ENCODE results near the gene APOL3.
"Not testable (repeated sequence)": the region's sequence is repeated elsewhere in the genome, so short reads cannot be mapped to it uniquely, and the experiment has no call there.

APOL3 gene

DNA sequence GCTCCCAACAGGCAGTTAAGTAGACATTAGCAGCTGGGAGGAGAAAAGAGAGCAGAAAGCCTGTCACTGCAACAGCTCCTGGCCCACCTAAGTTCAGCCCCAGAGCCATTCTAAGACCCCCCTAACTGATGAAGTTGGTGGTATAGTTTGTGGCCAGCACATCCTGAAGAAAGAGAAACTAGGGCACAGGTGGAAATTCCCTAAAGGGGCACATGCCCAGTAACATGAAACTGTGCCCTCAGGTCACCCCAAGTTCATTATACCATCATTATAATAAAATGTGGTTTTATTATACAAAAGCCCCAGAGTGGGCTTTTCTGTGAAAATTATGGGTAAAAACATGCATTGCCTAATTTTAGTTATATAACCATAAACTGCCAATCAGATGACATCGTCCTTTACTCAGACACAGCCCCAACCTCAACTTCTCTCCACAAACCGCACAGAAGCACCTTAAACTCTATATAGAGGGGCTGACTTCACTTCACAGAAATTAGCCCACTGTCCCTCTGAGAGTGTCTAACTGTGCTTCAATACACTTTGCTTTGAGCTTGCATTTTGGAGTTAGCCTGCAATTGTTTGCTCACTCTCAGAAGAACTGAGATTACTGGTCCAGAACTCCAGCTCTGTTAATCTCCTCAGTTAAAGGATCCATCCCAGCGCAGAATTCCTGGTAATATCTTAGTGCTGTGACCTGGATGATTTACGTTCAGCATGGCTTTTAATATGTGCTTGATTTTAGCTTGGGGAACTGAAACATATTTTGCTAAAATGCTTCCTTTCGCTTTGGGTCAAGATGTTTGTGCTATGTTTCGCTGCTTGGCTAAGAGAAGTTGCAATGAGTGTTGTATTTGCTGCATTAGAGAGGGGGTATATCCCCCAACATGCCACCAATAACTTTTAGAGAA, 1.8 kb upstream of the APOL3 start:
- Histone ChIP-seq H3K36me3 (replicated peaks) (no peaks in the 10 kb centered on the region), H3K4me1 (no peaks in the 10 kb centered on the region), H3K9me3 (no peaks in the 10 kb centered on the region), H3K4me3 (no peak overlapping the region), H3K27me3 (ENCODE audit: low read depth) (peaks cover 21% of the 10 kb centered on the region)
- in situ Hi-C loops (cut with MboI; ENCODE audit: low sequenced_read_pairs), result no loop called here
- no peak for DNase-seq (ENCODE audit: low spot score in 2 of 2)

DNA sequence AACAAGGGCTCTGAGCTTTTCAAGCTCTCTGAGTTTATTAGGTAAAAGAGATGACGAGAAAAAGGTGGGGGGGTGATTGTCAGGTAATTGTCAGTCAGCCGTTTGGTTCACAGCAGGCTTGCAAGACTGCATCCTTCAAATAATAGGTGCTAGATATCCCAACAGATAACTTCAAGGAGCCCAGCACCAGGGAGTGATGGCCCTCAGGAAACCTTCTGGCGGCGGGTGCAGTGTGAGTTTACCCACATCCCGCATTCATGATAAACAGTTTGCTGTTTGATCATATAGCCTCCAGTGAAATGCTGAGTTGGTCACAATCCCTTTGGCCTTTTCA, 1.2 kb upstream of the APOL3 start:
- H3K27me3 ChIP-seq (ENCODE audit: low read depth), result peaks cover 21% of the 10 kb centered on the region
- H3K4me3 ChIP-seq; in situ Hi-C loops (cut with MboI; ENCODE audit: low sequenced_read_pairs); H3K9me3 ChIP-seq; DNase-seq (ENCODE audit: low spot score in 2 of 2); H3K4me1 ChIP-seq; H3K36me3 ChIP-seq (replicated peaks): not testable (repeated sequence)

DNA sequence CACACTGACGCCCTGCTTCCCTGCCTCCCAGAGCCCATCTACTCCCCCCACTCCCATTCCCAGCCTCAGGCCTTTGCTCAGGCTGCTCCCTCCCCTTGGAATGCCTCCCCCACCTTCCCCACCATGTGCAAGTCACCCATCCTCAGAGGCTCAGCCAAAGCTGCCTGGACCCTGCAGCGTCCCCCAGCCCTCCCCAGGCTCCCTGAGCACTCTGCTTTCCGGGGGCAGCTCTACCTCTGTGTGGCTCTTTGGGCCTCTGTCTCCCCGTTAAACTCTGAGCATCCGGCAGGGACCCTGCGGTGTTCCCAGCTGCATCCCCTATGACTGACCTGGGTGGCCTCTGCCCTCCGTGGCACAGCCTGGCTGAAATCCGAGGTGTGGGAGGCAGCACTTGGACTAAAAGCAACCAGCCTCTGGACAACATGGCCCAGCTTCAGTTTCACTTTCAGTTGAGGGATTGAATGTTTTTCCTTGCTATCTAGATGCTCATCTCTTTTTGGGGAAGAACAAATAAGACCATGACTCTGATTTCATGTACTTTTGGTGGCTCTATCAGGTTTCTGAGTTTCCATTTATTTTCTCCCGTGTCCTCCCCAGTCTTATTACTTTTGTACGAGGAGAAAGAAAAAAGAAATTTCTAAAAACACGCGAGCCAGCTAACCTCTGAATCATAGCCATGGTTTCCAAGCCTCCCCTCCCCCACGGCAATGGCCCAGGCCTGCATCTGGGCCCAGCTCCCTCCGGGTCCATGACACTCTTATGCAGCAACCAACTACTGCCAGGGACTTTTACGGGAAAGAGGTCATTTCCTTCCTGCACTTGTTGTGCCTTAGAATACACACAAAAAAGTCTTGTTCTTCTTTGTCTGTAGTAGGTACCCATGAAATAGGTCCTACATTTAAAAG, 3.8 kb downstream of the APOL3 start:
- DNase-seq (ENCODE audit: low spot score in 2 of 2), result no peak
- Histone ChIP-seq H3K27me3 (ENCODE audit: low read depth) (no peaks in the 10 kb centered on the region; the same call in 1 of the 2 replicates), H3K36me3 (replicated peaks) (no peaks in the 10 kb centered on the region), H3K9me3 (peaks cover 4% of the 10 kb centered on the region; the same call in 1 of the 2 replicates), H3K4me3 (no peak overlapping the region), H3K4me1 (no peaks in the 10 kb centered on the region)
- in situ Hi-C loops (cut with MboI; ENCODE audit: low sequenced_read_pairs), result no loop called here

DNA sequence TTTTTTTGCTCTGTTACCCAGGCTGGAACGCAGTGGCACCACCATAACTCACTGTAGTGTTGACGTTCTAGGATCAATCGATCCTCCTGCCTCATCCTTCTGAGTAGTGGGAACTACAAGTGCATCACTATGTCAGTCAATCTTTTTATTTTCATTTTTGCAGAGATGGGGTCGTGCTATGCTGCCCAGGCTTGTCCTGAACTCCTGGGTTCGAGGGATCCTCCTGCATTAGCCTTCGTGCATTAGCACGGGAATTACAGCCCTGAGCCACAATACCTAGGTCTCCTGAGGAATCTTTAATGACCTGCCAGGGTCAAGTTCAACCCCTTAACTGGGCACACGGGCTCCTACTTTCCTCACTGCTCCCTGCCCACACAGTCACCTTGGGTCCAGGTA, 4.4 kb downstream of the APOL3 start:
- in situ Hi-C loops (cut with MboI; ENCODE audit: low sequenced_read_pairs), result no loop called here
- no peaks in the 10 kb centered on the region for H3K36me3 ChIP-seq (replicated peaks)
- H3K4me3 ChIP-seq, result no peak overlapping the region
- H3K27me3 ChIP-seq (ENCODE audit: low read depth), result no peaks in the 10 kb centered on the region; the same call in 1 of the 2 replicates
- peaks cover 6% of the 10 kb centered on the region; the same call in 1 of the 2 replicates for H3K9me3 ChIP-seq
- no peaks in the 10 kb centered on the region for H3K4me1 ChIP-seq
- DNase-seq (ENCODE audit: low spot score in 2 of 2), result no peak

DNA sequence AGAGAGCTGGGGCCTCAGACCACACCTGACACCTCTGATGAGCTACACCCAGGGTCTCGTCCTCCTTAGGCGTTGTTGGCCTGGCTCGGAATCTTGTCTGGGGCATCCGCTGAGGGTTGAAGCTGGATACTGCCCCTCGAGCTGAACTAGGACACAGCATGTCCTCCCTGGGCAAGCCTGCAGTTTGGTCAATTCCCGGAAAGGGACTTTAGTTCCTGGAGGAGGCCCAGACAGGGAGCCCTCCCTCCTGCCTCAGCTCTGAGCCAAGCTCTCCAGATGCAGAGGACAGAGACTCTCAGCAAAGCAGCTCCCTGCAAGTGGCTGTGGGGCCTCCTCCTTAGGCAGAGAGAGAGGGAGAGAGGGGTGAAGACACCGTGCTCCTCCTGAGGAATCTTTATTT, 4.9 kb downstream of the APOL3 start:
- no peak overlapping the region for H3K4me3 ChIP-seq
- in situ Hi-C loops (cut with MboI; ENCODE audit: low sequenced_read_pairs), result no loop called here
- H3K27me3 ChIP-seq (ENCODE audit: low read depth), result no peaks in the 10 kb centered on the region; the same call in 1 of the 2 replicates
- H3K4me1 ChIP-seq, result no peaks in the 10 kb centered on the region
- no peaks in the 10 kb centered on the region for H3K36me3 ChIP-seq (replicated peaks)
- H3K9me3 ChIP-seq, result peaks cover 6% of the 10 kb centered on the region; the same call in 1 of the 2 replicates
- no peak for DNase-seq (ENCODE audit: low spot score in 2 of 2)

- H3K9me3 ChIP-seq, result peaks cover 6% of the 10 kb centered on the region; the same call in 1 of the 2 replicates
- H3K4me3 ChIP-seq, result no peak overlapping the region
- in situ Hi-C loops (cut with MboI; ENCODE audit: low sequenced_read_pairs), result no loop called here
- DNase-seq (ENCODE audit: low spot score in 2 of 2), result no peak
- H3K4me1 ChIP-seq, result no peaks in the 10 kb centered on the region
- H3K27me3 ChIP-seq (ENCODE audit: low read depth), result no peaks in the 10 kb centered on the region; the same call in 1 of the 2 replicates
- H3K36me3 ChIP-seq (replicated peaks), result no peaks in the 10 kb centered on the region
Observed at GRCh38 chr22:36154423-36154945, 6.1 kb downstream of the APOL3 start.

GRCh38 chr22:36153501-36154422, 6.8 kb downstream of the APOL3 start:
- Histone ChIP-seq H3K9me3 (peaks cover 6% of the 10 kb centered on the region; the same call in 1 of the 2 replicates), H3K4me3 (no peak overlapping the region), H3K27me3 (ENCODE audit: low read depth) (no peaks in the 10 kb centered on the region; the same call in 1 of the 2 replicates), H3K4me1 (no peaks in the 10 kb centered on the region), H3K36me3 (replicated peaks) (no peaks in the 10 kb centered on the region)
- no peak for DNase-seq (ENCODE audit: low spot score in 2 of 2)
- in situ Hi-C loops (cut with MboI; ENCODE audit: low sequenced_read_pairs), result no loop called here

DNA sequence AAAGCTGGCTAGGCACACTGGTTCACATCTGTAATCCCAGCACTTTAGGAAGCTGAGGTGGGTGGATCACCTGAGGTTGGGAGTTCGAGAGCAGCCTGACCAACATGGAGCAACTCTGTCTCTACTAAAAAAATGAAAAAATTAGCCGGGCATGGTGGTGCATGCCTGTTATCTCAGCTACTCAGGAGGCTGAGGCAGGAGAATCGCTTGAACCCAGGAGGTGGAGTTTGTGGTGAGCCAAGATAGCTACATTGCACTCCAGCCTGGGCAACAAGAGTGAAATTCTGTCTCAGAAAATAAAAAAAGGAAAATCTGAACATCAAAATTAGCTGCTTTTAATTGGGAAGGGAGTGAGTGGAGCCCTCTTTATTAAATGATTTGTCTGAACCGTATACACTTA, 7.7 kb downstream of the APOL3 start:
- H3K4me1 ChIP-seq; H3K27me3 ChIP-seq (ENCODE audit: low read depth); in situ Hi-C loops (cut with MboI; ENCODE audit: low sequenced_read_pairs); H3K4me3 ChIP-seq; H3K9me3 ChIP-seq; H3K36me3 ChIP-seq (replicated peaks); DNase-seq (ENCODE audit: low spot score in 2 of 2): not testable (repeated sequence)

DNA sequence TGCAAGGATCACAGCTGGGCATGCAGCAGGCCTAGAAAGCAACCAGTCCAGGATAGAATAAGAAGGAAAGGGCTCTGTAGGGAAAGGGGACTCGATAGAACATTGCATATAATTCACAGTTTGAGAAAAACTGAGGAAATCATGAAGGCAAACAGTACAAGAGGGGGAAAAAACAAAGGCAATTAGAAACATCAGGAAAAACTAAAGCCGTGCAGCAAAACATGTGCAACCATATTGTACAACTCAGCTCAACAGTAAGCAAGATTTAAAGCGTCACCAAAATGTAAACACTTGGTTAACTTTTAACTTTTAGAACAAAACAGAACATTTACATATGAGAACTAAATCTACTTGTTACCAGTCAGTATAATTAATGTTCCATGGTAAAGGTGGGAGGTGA, 8.5 kb downstream of the APOL3 start:
- in situ Hi-C loops (cut with MboI; ENCODE audit: low sequenced_read_pairs), result no loop called here
- H3K36me3 ChIP-seq (replicated peaks), result no peaks in the 10 kb centered on the region
- no peaks in the 10 kb centered on the region; the same call in 1 of the 2 replicates for H3K27me3 ChIP-seq (ENCODE audit: low read depth)
- H3K9me3 ChIP-seq, result peaks cover 6% of the 10 kb centered on the region; the same call in 1 of the 2 replicates
- no peak overlapping the region for H3K4me3 ChIP-seq
- H3K4me1 ChIP-seq, result no peaks in the 10 kb centered on the region
- no peak for DNase-seq (ENCODE audit: low spot score in 2 of 2)

- no peaks in the 10 kb centered on the region for H3K4me1 ChIP-seq
- peaks cover 6% of the 10 kb centered on the region; the same call in 1 of the 2 replicates for H3K9me3 ChIP-seq
- in situ Hi-C loops (cut with MboI; ENCODE audit: low sequenced_read_pairs), result no loop called here
- H3K36me3 ChIP-seq (replicated peaks), result no peaks in the 10 kb centered on the region
- H3K27me3 ChIP-seq (ENCODE audit: low read depth), result no peaks in the 10 kb centered on the region; the same call in 1 of the 2 replicates
- no peak for DNase-seq (ENCODE audit: low spot score in 2 of 2)
- H3K4me3 ChIP-seq, result no peak overlapping the region
Observed at GRCh38 chr22:36151006-36151595, 9.5 kb downstream of the APOL3 start.

GRCh38 chr22:36149441-36149840, 11.1 kb downstream of the APOL3 start:
- peaks cover 6% of the 10 kb centered on the region; the same call in 1 of the 2 replicates for H3K9me3 ChIP-seq
- no peaks in the 10 kb centered on the region; the same call in 1 of the 2 replicates for H3K27me3 ChIP-seq (ENCODE audit: low read depth)
- H3K36me3 ChIP-seq (replicated peaks), result no peaks in the 10 kb centered on the region
- no peak overlapping the region for H3K4me3 ChIP-seq
- in situ Hi-C loops (cut with MboI; ENCODE audit: low sequenced_read_pairs), result no loop called here
- no peak for DNase-seq (ENCODE audit: low spot score in 2 of 2)
- H3K4me1 ChIP-seq, result no peaks in the 10 kb centered on the region

DNA sequence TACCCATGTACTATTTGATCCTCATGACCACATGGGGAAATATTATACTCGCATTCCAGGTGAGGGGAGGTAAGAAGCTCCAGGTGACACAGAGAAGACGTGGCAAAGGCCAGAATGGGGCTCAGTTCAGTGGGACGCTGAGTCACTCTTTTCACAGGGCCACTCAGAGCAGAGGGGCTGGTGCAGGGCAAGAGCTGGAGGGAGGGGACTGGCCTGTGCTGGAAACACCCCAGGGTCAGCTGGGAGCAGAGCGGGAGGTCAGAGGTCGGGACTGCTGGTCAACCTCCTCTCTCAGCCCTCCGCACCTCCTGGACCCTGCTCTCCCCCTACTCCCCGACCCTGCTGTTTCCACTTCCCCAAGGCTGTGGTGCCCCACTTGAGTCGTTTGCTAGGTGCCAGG, 12.1 kb downstream of the APOL3 start:
- Histone ChIP-seq H3K27me3 (ENCODE audit: low read depth) (no peaks in the 10 kb centered on the region; the same call in 1 of the 2 replicates), H3K36me3 (replicated peaks) (no peaks in the 10 kb centered on the region), H3K9me3 (peaks cover 6% of the 10 kb centered on the region; the same call in 1 of the 2 replicates), H3K4me1 (no peaks in the 10 kb centered on the region), H3K4me3 (no peak overlapping the region)
- DNase-seq (ENCODE audit: low spot score in 2 of 2), result no peak
- in situ Hi-C loops (cut with MboI; ENCODE audit: low sequenced_read_pairs), result no loop called here

All from HAP-1 (cell line).